Measurements from ENCODE around the gene APH1B.
"Not testable (repeated sequence)": the region's sequence is repeated elsewhere in the genome, so short reads cannot be mapped to it uniquely, and the experiment has no call there.

APH1B gene

DNA sequence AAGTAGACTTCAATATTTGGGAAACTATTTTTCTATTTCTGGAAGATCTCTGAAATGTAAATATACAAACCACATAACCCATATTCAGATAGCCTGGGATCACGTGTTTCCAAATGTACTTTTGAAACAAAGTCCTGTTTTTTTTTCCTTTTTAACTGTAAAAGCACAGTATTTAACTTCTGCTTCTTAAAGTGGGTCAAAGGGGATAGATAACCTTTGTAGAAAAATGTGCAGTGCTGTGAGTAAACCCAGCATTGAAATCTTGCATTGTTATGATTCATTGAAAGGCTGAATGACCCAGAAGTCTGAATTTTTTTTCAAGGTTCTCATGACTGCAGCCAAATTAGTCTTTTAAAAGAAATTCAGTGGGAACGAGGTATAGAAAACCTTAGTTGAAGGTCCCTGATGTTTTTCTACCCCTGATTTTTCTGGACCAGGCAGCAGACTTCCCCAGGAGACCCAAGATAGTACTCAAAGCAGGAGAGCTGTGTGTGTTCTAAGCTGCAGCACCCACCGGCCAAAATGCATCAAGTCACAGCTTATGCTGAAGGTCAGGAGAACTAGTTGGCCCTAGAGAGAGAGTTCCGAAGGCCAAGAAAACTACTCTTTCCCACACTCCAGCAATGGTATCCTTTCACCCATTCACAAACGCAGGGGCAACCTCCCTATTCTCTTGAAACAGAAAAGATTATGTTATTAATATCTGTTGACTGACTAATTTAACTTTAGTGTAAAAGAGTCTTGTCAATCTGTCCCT is 43.6 kb upstream of the APH1B start:
- H3K4me3 Mint-ChIP-seq = no peak overlapping the region
- H3K27me3 Mint-ChIP-seq (ENCODE audit: low read depth, poor library complexity) = peaks cover 4% of the 10 kb centered on the region
- DNase-seq = no peak
- no peak overlapping the region for H3K27ac Mint-ChIP-seq
- TF ChIP-seq, protein P1, sequence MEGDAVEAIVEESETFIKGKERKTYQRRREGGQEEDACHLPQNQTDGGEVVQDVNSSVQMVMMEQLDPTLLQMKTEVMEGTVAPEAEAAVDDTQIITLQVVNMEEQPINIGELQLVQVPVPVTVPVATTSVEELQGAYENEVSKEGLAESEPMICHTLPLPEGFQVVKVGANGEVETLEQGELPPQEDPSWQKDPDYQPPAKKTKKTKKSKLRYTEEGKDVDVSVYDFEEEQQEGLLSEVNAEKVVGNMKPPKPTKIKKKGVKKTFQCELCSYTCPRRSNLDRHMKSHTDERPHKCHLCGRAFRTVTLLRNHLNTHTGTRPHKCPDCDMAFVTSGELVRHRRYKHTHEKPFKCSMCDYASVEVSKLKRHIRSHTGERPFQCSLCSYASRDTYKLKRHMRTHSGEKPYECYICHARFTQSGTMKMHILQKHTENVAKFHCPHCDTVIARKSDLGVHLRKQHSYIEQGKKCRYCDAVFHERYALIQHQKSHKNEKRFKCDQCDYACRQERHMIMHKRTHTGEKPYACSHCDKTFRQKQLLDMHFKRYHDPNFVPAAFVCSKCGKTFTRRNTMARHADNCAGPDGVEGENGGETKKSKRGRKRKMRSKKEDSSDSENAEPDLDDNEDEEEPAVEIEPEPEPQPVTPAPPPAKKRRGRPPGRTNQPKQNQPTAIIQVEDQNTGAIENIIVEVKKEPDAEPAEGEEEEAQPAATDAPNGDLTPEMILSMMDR (IDR thresholded peaks at IDR 0.05) = no peak
- peaks cover 18% of the 10 kb centered on the region for H3K36me3 Mint-ChIP-seq (ENCODE audit: low read depth)
- H3K4me1 Mint-ChIP-seq = no peaks in the 10 kb centered on the region
- H3K9me3 Mint-ChIP-seq = peaks cover 18% of the 10 kb centered on the region

DNA sequence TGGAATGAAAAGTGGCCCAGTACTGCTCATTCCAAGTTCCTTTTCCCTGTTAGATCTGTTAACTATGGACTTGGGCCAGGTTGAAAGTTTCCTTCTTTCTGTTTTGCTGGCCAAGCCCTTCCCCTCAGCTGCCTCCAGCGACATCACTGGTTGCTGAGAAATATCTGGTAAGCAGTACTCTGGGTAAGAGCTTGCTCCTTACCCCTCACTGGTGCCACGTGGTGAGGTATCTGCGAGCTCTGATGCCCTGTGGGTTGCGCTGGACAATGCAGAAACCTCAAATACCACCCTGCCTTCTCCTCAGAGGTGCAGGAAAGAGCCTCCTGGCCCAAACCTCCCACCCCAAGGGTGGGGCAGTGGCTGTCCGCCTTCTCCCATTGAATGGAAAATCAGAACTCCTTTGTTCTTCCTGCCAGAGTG is 42.9 kb upstream of the APH1B start:
- Mint-ChIP-seq H3K27me3 (ENCODE audit: low read depth, poor library complexity) (peaks cover 4% of the 10 kb centered on the region), H3K4me1 (no peaks in the 10 kb centered on the region), H3K4me3 (no peak overlapping the region), H3K9me3 (peaks cover 18% of the 10 kb centered on the region), H3K36me3 (ENCODE audit: low read depth) (peaks cover 18% of the 10 kb centered on the region), H3K27ac (no peak overlapping the region)
- DNase-seq = no peak
- TF ChIP-seq, protein P1 (IDR thresholded peaks at IDR 0.05) = no peak

DNA sequence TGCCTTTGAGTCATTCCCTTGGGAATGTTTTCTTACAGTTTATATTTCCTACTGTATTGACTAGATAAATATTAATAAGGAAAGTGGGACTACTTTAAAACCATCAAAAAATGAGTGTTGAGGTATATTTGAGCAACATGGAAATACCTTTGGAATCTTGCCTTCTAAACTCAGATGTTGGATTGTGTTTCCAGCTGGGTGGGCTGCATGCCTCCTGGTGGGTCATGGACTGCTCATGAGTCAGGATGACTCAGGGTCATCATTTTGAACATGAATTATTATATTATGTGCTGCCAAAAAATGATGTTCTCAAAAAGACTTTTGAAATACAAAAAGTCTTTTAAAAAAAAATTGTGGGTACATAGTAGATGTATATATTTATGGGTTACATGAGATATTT is 41.1 kb upstream of the APH1B start:
- H3K36me3 Mint-ChIP-seq (ENCODE audit: low read depth) = peaks cover 18% of the 10 kb centered on the region
- peaks cover 21% of the 10 kb centered on the region for H3K9me3 Mint-ChIP-seq
- peaks cover 4% of the 10 kb centered on the region for H3K27me3 Mint-ChIP-seq (ENCODE audit: low read depth, poor library complexity)
- peaks cover 7% of the 10 kb centered on the region for H3K4me1 Mint-ChIP-seq
- TF ChIP-seq, protein P1 (IDR thresholded peaks at IDR 0.05) = no peak
- H3K4me3 Mint-ChIP-seq = no peak overlapping the region
- no peak overlapping the region for H3K27ac Mint-ChIP-seq
- DNase-seq = no peak

DNA sequence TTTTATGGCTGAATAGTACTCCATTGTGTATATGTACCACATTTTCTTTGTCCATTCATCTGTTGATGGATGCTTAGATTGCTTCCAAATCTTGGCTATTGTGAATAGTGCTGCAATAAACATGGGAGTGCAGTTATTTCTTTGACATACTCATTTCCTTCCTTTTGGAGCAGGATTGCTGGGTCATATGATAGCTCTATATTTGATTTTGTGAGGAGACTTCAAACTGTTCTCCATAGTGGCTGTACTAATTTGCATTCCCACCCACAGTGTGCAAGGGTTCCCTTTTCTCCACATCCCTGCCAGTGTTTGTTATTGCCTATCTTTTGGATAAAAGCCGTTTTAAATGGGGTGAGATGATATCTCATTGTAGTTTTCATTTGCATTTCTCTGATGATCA is 40.3 kb upstream of the APH1B start:
- not testable (repeated sequence) for H3K27ac Mint-ChIP-seq; H3K4me1 Mint-ChIP-seq; H3K4me3 Mint-ChIP-seq; DNase-seq; H3K27me3 Mint-ChIP-seq (ENCODE audit: low read depth, poor library complexity)
- Mint-ChIP-seq H3K36me3 (ENCODE audit: low read depth) (peaks cover 26% of the 10 kb centered on the region), H3K9me3 (peaks cover 29% of the 10 kb centered on the region)

DNA sequence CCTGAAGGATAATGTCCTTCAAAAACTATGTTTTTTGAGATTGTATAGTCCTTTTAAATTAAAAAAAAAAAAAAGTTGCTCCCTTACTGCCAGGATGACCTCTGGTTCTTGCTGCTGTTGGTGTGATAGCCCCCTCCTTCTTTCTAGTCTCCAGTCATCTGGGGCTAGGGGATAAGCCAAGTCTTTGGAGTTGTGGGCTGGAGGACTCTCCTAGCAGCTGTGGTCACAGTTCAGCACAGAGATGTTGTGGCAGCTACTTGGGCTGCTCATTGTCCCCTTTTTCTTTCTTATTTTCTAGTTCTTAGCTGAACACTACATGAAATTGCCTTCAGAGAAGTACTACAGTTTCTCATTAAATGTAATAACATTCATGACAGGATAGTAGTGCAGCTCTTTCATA is 39.2 kb upstream of the APH1B start:
- DNase-seq = no peak
- TF ChIP-seq, protein P1 (IDR thresholded peaks at IDR 0.05) = no peak
- Mint-ChIP-seq H3K27me3 (ENCODE audit: low read depth, poor library complexity) (peaks cover 4% of the 10 kb centered on the region), H3K4me3 (no peak overlapping the region), H3K36me3 (ENCODE audit: low read depth) (peaks cover 35% of the 10 kb centered on the region), H3K4me1 (peaks cover 7% of the 10 kb centered on the region), H3K9me3 (peaks cover 38% of the 10 kb centered on the region), H3K27ac (no peak overlapping the region)

DNA sequence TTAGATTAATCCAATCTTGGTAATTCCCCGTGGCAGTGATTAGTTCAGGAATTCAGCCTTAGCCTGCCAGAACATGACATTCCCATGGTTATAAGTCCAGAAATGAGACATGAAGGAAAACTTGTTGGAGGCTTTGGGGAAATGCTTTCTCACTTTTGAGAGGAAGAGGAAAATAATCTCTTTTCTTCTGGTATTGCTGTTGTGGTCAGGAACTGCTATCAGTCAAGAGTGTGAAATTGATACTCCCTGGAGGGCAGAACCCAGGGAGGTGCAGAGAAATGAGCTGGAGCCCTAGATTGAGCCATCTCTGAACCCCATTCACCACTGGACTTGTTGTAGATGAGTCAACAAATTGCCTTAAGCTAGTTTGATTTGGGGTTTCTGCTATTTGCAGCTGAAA is 38.6 kb upstream of the APH1B start:
- Mint-ChIP-seq H3K4me1 (peaks cover 7% of the 10 kb centered on the region), H3K36me3 (ENCODE audit: low read depth) (peaks cover 42% of the 10 kb centered on the region), H3K27ac (no peak overlapping the region), H3K27me3 (ENCODE audit: low read depth, poor library complexity) (peaks cover 4% of the 10 kb centered on the region), H3K9me3 (peaks cover 44% of the 10 kb centered on the region), H3K4me3 (no peak overlapping the region)
- TF ChIP-seq, protein P1 (IDR thresholded peaks at IDR 0.05) = no peak
- DNase-seq = no peak
